Keratinocyte (primary cell): ENCODE data around the gene XYLT2.

Experiments used
- CTCF ChIP-seq, 3 experiments: IDR thresholded peaks in 1 of 3; conservative IDR thresholded peaks in 1 of 3; optimal IDR thresholded peaks in 1 of 3; 2 replicates in 2 of 3; 3 replicates in 1 of 3; pipeline versions ENCODE3 to v1.5.1; 2011; ENCODE audit warnings: low read length in 3 of 3, mild to moderate bottlenecking in 3 of 3, moderate library complexity in 2 of 3, control low read depth in 1 of 3, inconsistent platforms in 1 of 3; ENCODE audit not compliant: insufficient read depth in 2 of 3; ENCODE audit errors: extremely low read depth in 1 of 3
- EZH2 ChIP-seq: IDR thresholded peaks from one replicate; pipeline ENCODE4 v1.6.1; 2012; ENCODE audit warnings: inconsistent platforms, mild to moderate bottlenecking, low read length, moderate library complexity

DNA sequence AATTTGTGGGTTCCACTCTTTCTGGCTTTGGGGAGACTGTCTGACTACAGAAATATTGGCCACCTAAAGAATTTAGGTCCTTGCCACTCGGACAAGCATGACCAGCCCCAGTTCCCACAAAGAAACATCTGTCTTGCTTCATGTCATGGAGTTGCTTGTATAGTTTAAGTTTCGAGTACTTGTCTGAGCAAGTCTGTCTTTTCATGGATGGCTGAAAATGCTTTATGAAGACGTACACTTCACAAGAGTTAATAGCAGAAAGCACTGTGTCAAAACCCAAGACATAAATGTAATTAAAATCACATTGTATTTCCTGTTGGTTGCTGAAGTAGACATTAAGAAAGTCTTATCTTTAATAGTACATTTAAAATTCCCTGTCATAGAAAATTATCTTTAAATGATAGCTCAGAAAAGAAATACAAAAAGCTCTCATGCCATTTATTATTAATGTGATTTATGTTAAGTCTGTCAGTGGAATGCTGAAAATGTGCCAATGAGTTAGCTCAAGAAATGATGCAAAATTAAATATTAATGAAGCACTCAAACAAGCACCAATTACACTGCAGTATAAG lies 29.8 kb upstream of the XYLT2 start:
- TF ChIP-seq CTCF (optimal IDR thresholded peaks at IDR 0.05 in 1 of 3, IDR thresholded peaks at IDR 0.05 in 1 of 3, conservative IDR thresholded peaks at IDR 0.05 in 1 of 3; ENCODE audit: extremely low read depth in 1 of 3, insufficient read depth in 2 of 3, low read length in 3 of 3) (no peak), EZH2 (no peak)
